ENCODE results near the gene LSM10. TPM values are rescaled to one million over a fixed set of nuclear protein-coding genes. Genes with fewer than 3 reads are reported as not detected.

The LSM10 gene
- polyA plus RNA-seq, 4 donors = 25.8 to 33.3 (median 27.6) TPM

GRCh38 chr1:36385410-36386264 is 12.1 kb downstream of the LSM10 start, which contains the start of gene STK40:
Gene STK40, minus strand, starts transcription at chr1:36385924. Its CDS starts 24,592 bp downstream, at chr1:36361332.
- peak; percentile 94 to 98 (median 98) for DNase-seq (ENCODE audit: low read depth in 4 of 4, low spot score in 3 of 4)

- DNase-seq (ENCODE audit: low read depth in 4 of 4, low spot score in 3 of 4) = no peak
Observed at GRCh38 chr1:36384542-36385409, 12.9 kb downstream of the LSM10 start.

- DNase-seq (ENCODE audit: low read depth in 4 of 4, low spot score in 3 of 4) = no peak
Observed at GRCh38 chr1:36383240-36383639, 14.5 kb downstream of the LSM10 start.

GRCh38 chr1:36382669-36383068 is 15.0 kb downstream of the LSM10 start:
- DNase-seq (ENCODE audit: low read depth in 4 of 4, low spot score in 3 of 4) = no peak

GRCh38 chr1:36382231-36382630 is 15.5 kb downstream of the LSM10 start:
- no peak for DNase-seq (ENCODE audit: low read depth in 4 of 4, low spot score in 3 of 4)

GRCh38 chr1:36381405-36381804 is 16.3 kb downstream of the LSM10 start:
- no peak for DNase-seq (ENCODE audit: low read depth in 4 of 4, low spot score in 3 of 4)

- no peak for DNase-seq (ENCODE audit: low read depth in 4 of 4, low spot score in 3 of 4)
Observed at GRCh38 chr1:36380782-36381181, 16.9 kb downstream of the LSM10 start.

- no peak for DNase-seq (ENCODE audit: low read depth in 4 of 4, low spot score in 3 of 4)
Observed at GRCh38 chr1:36380143-36380619, 17.5 kb downstream of the LSM10 start.

GRCh38 chr1:36377791-36378492 is 19.8 kb downstream of the LSM10 start:
- no peak for DNase-seq (ENCODE audit: low read depth in 4 of 4, low spot score in 3 of 4)

- no peak for DNase-seq (ENCODE audit: low read depth in 4 of 4, low spot score in 3 of 4)
Observed at GRCh38 chr1:36372617-36373016, 25.1 kb downstream of the LSM10 start.

GRCh38 chr1:36369061-36369861 is 28.4 kb downstream of the LSM10 start:
- DNase-seq (ENCODE audit: low read depth in 4 of 4, low spot score in 3 of 4) = peak in 2 of 4 donors; percentile 69 to 70

GRCh38 chr1:36367798-36368197 is 29.9 kb downstream of the LSM10 start:
- no peak for DNase-seq (ENCODE audit: low read depth in 4 of 4, low spot score in 3 of 4)

GRCh38 chr1:36367066-36367465 is 30.6 kb downstream of the LSM10 start:
- DNase-seq (ENCODE audit: low read depth in 4 of 4, low spot score in 3 of 4) = no peak

- no peak for DNase-seq (ENCODE audit: low read depth in 4 of 4, low spot score in 3 of 4)
Observed at GRCh38 chr1:36366091-36366661, 31.5 kb downstream of the LSM10 start.

- DNase-seq (ENCODE audit: low read depth in 4 of 4, low spot score in 3 of 4) = no peak
Observed at GRCh38 chr1:36365381-36365780, 32.3 kb downstream of the LSM10 start.

- DNase-seq (ENCODE audit: low read depth in 4 of 4, low spot score in 3 of 4) = no peak
Observed at GRCh38 chr1:36359911-36360550, 37.7 kb downstream of the LSM10 start.

GRCh38 chr1:36359383-36359782 is 38.3 kb downstream of the LSM10 start:
- DNase-seq (ENCODE audit: low read depth in 4 of 4, low spot score in 3 of 4) = no peak

GRCh38 chr1:36358514-36359084 is 39.1 kb downstream of the LSM10 start:
- DNase-seq (ENCODE audit: low read depth in 4 of 4, low spot score in 3 of 4) = no peak

- DNase-seq (ENCODE audit: low read depth in 4 of 4, low spot score in 3 of 4) = no peak
Observed at GRCh38 chr1:36355811-36356210, 41.9 kb downstream of the LSM10 start.

Measured in right renal pelvis (tissue), 4 donors.